Stromal cell of bone marrow (primary cell): ENCODE data around the gene CPAMD8.

Experiments used
- DNase-seq: peaks from one replicate; pipeline ENCODE4 v3.0.0-alpha.2; 2012; ENCODE audit warnings: low read depth

Gene CPAMD8

GRCh38 chr19:16920816-16921529 is 105.6 kb downstream of the CPAMD8 start:
- peak; percentile 44 for DNase-seq

- DNase-seq = no peak
These were observed 107.1 kb downstream of the CPAMD8 start for GRCh38 chr19:16919496-16919895.

GRCh38 chr19:16917401-16917800 is 109.2 kb downstream of the CPAMD8 start:
- DNase-seq = no peak

- no peak for DNase-seq
These were observed 110.9 kb downstream of the CPAMD8 start for GRCh38 chr19:16915734-16916133.

- no peak for DNase-seq
These were observed 111.5 kb downstream of the CPAMD8 start for GRCh38 chr19:16915135-16915534.

GRCh38 chr19:16914421-16914820 is 112.2 kb downstream of the CPAMD8 start:
- no peak for DNase-seq

- DNase-seq = no peak
These were observed 113.8 kb downstream of the CPAMD8 start for GRCh38 chr19:16912780-16913179.

GRCh38 chr19:16911046-16911445 is 115.6 kb downstream of the CPAMD8 start:
- no peak for DNase-seq

- no peak for DNase-seq
These were observed 117.9 kb downstream of the CPAMD8 start for GRCh38 chr19:16908759-16909158.

- DNase-seq = no peak
These were observed 122.0 kb downstream of the CPAMD8 start for GRCh38 chr19:16904599-16904998.

- DNase-seq = no peak
These were observed 123.3 kb downstream of the CPAMD8 start for GRCh38 chr19:16903347-16903746.

GRCh38 chr19:16902545-16902944 is 124.1 kb downstream of the CPAMD8 start:
- DNase-seq = no peak

- DNase-seq = no peak
These were observed 125.0 kb downstream of the CPAMD8 start for GRCh38 chr19:16901491-16902175.

GRCh38 chr19:16899566-16900075 is 127.0 kb downstream of the CPAMD8 start:
- DNase-seq = no peak

GRCh38 chr19:16898361-16899015 is 128.1 kb downstream of the CPAMD8 start:
- no peak for DNase-seq

- no peak for DNase-seq
These were observed 128.8 kb downstream of the CPAMD8 start for GRCh38 chr19:16897856-16898161.

- DNase-seq = peak; percentile 51
These were observed 129.4 kb downstream of the CPAMD8 start for GRCh38 chr19:16897029-16897855.

GRCh38 chr19:16896146-16897028 is 130.2 kb downstream of the CPAMD8 start:
- no peak for DNase-seq

GRCh38 chr19:16895467-16896145 is 131.0 kb downstream of the CPAMD8 start:
- no peak for DNase-seq

GRCh38 chr19:16894080-16894479 is 132.5 kb downstream of the CPAMD8 start:
- DNase-seq = no peak

- DNase-seq = no peak
These were observed 133.0 kb downstream of the CPAMD8 start for GRCh38 chr19:16893686-16893989.
